Type B pancreatic cell (in vitro differentiated cells): Measurements from ENCODE around the gene PPIF. TPM values are rescaled to one million over a fixed set of nuclear protein-coding genes. Genes with fewer than 3 reads are reported as not detected.

Experiments used
- DNase-seq: peaks from one replicate; pipeline ENCODE4 v3.0.0; 2021; ENCODE audit warnings: mixed read lengths; ENCODE audit not compliant: unreplicated experiment; ENCODE audit errors: extremely low spot score
- H3K27ac Mint-ChIP-seq: 2 replicates; pipeline ENCODE4 v1.8.0; 2021; ENCODE audit warnings: mild to moderate bottlenecking, mixed read lengths
- H3K27me3 Mint-ChIP-seq: 2 replicates; pipeline ENCODE4 v1.8.0; 2021; ENCODE audit warnings: mixed read lengths
- H3K36me3 Mint-ChIP-seq: 2 replicates; pipeline ENCODE4 v1.8.0; 2021; ENCODE audit warnings: mixed read lengths
- H3K4me1 Mint-ChIP-seq: one replicate; pipeline ENCODE4 v1.8.0; 2021; ENCODE audit warnings: mixed read lengths; ENCODE audit not compliant: unreplicated experiment
- H3K4me3 Mint-ChIP-seq: 2 replicates; pipeline ENCODE4 v1.8.0; 2021; ENCODE audit warnings: mild to moderate bottlenecking, mixed read lengths
- H3K9me3 Mint-ChIP-seq: 2 replicates; pipeline ENCODE4 v1.8.0; 2021; ENCODE audit warnings: mixed read lengths
- total RNA-seq: library from RNA; stranded (reverse); gene quantifications from 2 replicates; pipeline ENCODE4 v1.2.1, GENCODE V29; 2021; ENCODE audit warnings: low replicate concordance
- TF ChIP-seq, protein P1 (sequence below): fragments of 200-600 bp; sonication (generic); conservative IDR thresholded peaks from 2 replicates; pipeline ENCODE4 v1.5.0; 2021; ENCODE audit warnings: antibody characterized with exemption, mild to moderate bottlenecking

PPIF gene
- total RNA-seq, 1 donor from 2014 or later: 67.5 TPM

DNA sequence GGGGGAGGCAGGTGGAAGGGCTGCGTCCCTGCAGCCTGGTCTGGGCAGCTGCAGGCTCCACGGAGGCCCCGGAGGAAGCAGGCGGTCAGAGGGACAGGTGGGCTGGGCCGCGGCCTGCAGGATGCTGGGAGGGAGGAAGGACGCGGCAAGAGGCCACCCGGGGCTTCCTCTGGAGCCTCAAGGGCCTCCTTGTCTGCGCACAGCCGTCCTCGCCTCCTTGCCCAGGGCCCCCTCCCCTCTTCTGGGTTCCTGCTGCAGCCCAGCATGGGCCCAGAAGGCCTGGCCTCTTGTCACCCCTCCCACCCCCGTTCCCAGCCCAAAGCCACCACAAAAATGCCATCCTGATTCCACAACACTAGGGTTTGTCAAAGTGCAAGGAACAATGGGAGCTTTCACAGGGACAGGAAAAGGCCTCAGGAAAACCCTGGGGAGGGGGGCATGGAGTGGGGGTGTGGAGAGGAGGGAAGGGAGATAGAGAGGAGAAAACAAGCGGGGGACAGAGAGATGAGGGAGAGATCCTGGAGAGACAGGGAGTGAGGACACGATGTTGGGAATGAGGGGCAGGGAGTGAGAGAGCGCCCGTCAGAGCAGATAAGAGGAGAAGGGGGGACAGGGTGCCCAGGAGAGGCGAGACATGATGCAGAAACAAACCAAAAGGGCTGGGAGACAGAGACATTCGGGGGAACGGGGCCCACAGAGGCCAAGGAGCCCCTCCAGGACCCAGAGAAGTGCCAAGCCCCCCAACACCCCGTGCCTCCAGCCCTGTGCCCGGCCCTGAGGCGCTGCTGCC is 56.4 kb downstream of the PPIF start:
- Mint-ChIP-seq H3K4me1 (peaks cover 74% of the 10 kb centered on the region), H3K27ac (peak overlapping the region; percentile 73), H3K27me3 (no peaks in the 10 kb centered on the region), H3K9me3 (no peaks in the 10 kb centered on the region), H3K36me3 (no peaks in the 10 kb centered on the region), H3K4me3 (peak overlapping the region; percentile 60)
- TF ChIP-seq, protein P1, sequence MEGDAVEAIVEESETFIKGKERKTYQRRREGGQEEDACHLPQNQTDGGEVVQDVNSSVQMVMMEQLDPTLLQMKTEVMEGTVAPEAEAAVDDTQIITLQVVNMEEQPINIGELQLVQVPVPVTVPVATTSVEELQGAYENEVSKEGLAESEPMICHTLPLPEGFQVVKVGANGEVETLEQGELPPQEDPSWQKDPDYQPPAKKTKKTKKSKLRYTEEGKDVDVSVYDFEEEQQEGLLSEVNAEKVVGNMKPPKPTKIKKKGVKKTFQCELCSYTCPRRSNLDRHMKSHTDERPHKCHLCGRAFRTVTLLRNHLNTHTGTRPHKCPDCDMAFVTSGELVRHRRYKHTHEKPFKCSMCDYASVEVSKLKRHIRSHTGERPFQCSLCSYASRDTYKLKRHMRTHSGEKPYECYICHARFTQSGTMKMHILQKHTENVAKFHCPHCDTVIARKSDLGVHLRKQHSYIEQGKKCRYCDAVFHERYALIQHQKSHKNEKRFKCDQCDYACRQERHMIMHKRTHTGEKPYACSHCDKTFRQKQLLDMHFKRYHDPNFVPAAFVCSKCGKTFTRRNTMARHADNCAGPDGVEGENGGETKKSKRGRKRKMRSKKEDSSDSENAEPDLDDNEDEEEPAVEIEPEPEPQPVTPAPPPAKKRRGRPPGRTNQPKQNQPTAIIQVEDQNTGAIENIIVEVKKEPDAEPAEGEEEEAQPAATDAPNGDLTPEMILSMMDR: no peak
- no peak for DNase-seq

- no peaks in the 10 kb centered on the region for H3K27me3 Mint-ChIP-seq
- TF ChIP-seq, protein P1: no peak
- H3K4me3 Mint-ChIP-seq: peak overlapping the region; percentile 60
- no peaks in the 10 kb centered on the region for H3K9me3 Mint-ChIP-seq
- DNase-seq: no peak
- H3K36me3 Mint-ChIP-seq: no peaks in the 10 kb centered on the region
- peak overlapping the region; percentile 73 for H3K27ac Mint-ChIP-seq
- H3K4me1 Mint-ChIP-seq: peaks cover 68% of the 10 kb centered on the region
Observed at GRCh38 chr10:79404231-79404609, 57.0 kb downstream of the PPIF start.

- Mint-ChIP-seq H3K27ac (peak overlapping the region; percentile 73), H3K9me3 (no peaks in the 10 kb centered on the region), H3K4me3 (peak overlapping the region; percentile 60), H3K4me1 (peaks cover 63% of the 10 kb centered on the region), H3K36me3 (no peaks in the 10 kb centered on the region), H3K27me3 (no peaks in the 10 kb centered on the region)
- TF ChIP-seq, protein P1: no peak
- DNase-seq: no peak
Observed at GRCh38 chr10:79404690-79405131, 57.4 kb downstream of the PPIF start.

Other genes with a start within 250 kb of the PPIF start
- 2.7 and 29.1 TPM in 2 replicates for gene ZCCHC24, start 98.2 kb downstream of the PPIF start, total RNA-seq
- gene EIF5AL1, start 165.1 kb downstream of the PPIF start, total RNA-seq: 0.10 TPM in 1 of 2 replicates, not detected in the other
- 0.99 and 4.0 TPM in 2 replicates for gene SFTPA2, start 212.9 kb downstream of the PPIF start, total RNA-seq